Stimulated activated CD4-positive, alpha-beta T cell treated with anti-CD3 and anti-CD28 coated beads, Interleukin-12 subunit alpha, Interleukin-12 subunit beta, amount 100 ng/mL, for 48 hours (primary cell): Measurements from ENCODE around the gene COL6A5.
"Not testable (repeated sequence)": the region's sequence is repeated elsewhere in the genome, so short reads cannot be mapped to it uniquely, and the experiment has no call there.

ENCODE experiments used
- DNase-seq, 3 donors: peaks; one replicate each; pipeline ENCODE4 v3.0.0-alpha.2; 2020; ENCODE audit warnings: low read depth in 2 of 3, low spot score in 1 of 3

The COL6A5 gene

GRCh38 chr3:130386604-130387263 lies 41.3 kb downstream of the COL6A5 start:
- no peak for DNase-seq

GRCh38 chr3:130389743-130390478 lies 44.4 kb downstream of the COL6A5 start:
- no peak for DNase-seq

GRCh38 chr3:130392266-130392665 lies 46.8 kb downstream of the COL6A5 start:
- no peak for DNase-seq

- DNase-seq = no peak
Measured at GRCh38 chr3:130393594-130393993, 48.1 kb downstream of the COL6A5 start.

- no peak for DNase-seq
Measured at GRCh38 chr3:130395331-130395730, 49.9 kb downstream of the COL6A5 start.

- no peak for DNase-seq
Measured at GRCh38 chr3:130395916-130396315, 50.4 kb downstream of the COL6A5 start.

GRCh38 chr3:130404401-130404800 lies 58.9 kb downstream of the COL6A5 start:
- DNase-seq = no peak

GRCh38 chr3:130405956-130406355 lies 60.5 kb downstream of the COL6A5 start:
- no peak for DNase-seq

- DNase-seq = not testable (repeated sequence)
Measured at GRCh38 chr3:130408253-130408652, 62.8 kb downstream of the COL6A5 start.

- DNase-seq = no peak
Measured at GRCh38 chr3:130411320-130411719, 65.8 kb downstream of the COL6A5 start.

- no peak for DNase-seq
Measured at GRCh38 chr3:130412991-130413560, 67.6 kb downstream of the COL6A5 start.

GRCh38 chr3:130414457-130414856 lies 69.0 kb downstream of the COL6A5 start:
- no peak for DNase-seq

- DNase-seq = no peak
Measured at GRCh38 chr3:130420466-130420865, 75.0 kb downstream of the COL6A5 start.

GRCh38 chr3:130423064-130423463 lies 77.6 kb downstream of the COL6A5 start:
- DNase-seq = no peak

GRCh38 chr3:130424837-130425236 lies 79.4 kb downstream of the COL6A5 start:
- no peak for DNase-seq

- DNase-seq = no peak
Measured at GRCh38 chr3:130425484-130425883, 80.0 kb downstream of the COL6A5 start.

GRCh38 chr3:130426206-130426605 lies 80.7 kb downstream of the COL6A5 start:
- DNase-seq = no peak

- no peak for DNase-seq
Measured at GRCh38 chr3:130428871-130429712, 83.6 kb downstream of the COL6A5 start.

GRCh38 chr3:130429713-130430023 lies 84.2 kb downstream of the COL6A5 start:
- no peak for DNase-seq

GRCh38 chr3:130430266-130430665 lies 84.8 kb downstream of the COL6A5 start:
- DNase-seq = no peak

- not testable (repeated sequence) for DNase-seq
Measured at GRCh38 chr3:130432086-130432485, 86.6 kb downstream of the COL6A5 start.

- DNase-seq = no peak
Measured at GRCh38 chr3:130433306-130433705, 87.8 kb downstream of the COL6A5 start.
